Measurements from ENCODE around the gene NCBP3.

NCBP3 gene

GRCh38 chr17:3845621-3846436, at the start of gene NCBP3:
NCBP3 (minus strand) TSS chr17:3846246; CDS start chr17:3846223, 23 bp downstream.
- DNase-seq: peak; percentile 72

GRCh38 chr17:3895354-3895753, 49.3 kb upstream of the NCBP3 start:
- no peak for DNase-seq

- no peak for DNase-seq
Observed at GRCh38 chr17:3894911-3895343, 48.9 kb upstream of the NCBP3 start.

- no peak for DNase-seq
Observed at GRCh38 chr17:3894188-3894587, 48.1 kb upstream of the NCBP3 start.

- no peak for DNase-seq
Observed at GRCh38 chr17:3893720-3894116, 47.7 kb upstream of the NCBP3 start.

- peak; percentile 70 for DNase-seq
Observed at GRCh38 chr17:3893003-3893719, 47.1 kb upstream of the NCBP3 start, which contains the start of gene CAMKK1. CAMKK1 (minus strand) TSS chr17:3893053; CDS start chr17:3885687, 7,366 bp downstream.

GRCh38 chr17:3892095-3892998, 46.3 kb upstream of the NCBP3 start:
- no peak for DNase-seq

GRCh38 chr17:3891626-3892094, 45.6 kb upstream of the NCBP3 start:
- no peak for DNase-seq

- no peak for DNase-seq
Observed at GRCh38 chr17:3890878-3891219, 44.8 kb upstream of the NCBP3 start.

- DNase-seq: peak; percentile 32
Observed at GRCh38 chr17:3890082-3890877, 44.2 kb upstream of the NCBP3 start.

- DNase-seq: no peak
Observed at GRCh38 chr17:3889325-3890012, 43.4 kb upstream of the NCBP3 start.

GRCh38 chr17:3888343-3889171, 42.5 kb upstream of the NCBP3 start:
- DNase-seq: peak; percentile 69

GRCh38 chr17:3887804-3888203, 41.8 kb upstream of the NCBP3 start:
- peak; percentile 43 for DNase-seq

GRCh38 chr17:3887394-3887793, 41.3 kb upstream of the NCBP3 start:
- DNase-seq: no peak

- DNase-seq: no peak
Observed at GRCh38 chr17:3886776-3887175, 40.7 kb upstream of the NCBP3 start.

GRCh38 chr17:3885970-3886369, 39.9 kb upstream of the NCBP3 start:
- DNase-seq: no peak

- DNase-seq: no peak
Observed at GRCh38 chr17:3885271-3885670, 39.2 kb upstream of the NCBP3 start.

GRCh38 chr17:3884188-3884587, 38.1 kb upstream of the NCBP3 start:
- no peak for DNase-seq

- no peak for DNase-seq
Observed at GRCh38 chr17:3882276-3882675, 36.2 kb upstream of the NCBP3 start.

GRCh38 chr17:3880983-3881382, 34.9 kb upstream of the NCBP3 start:
- no peak for DNase-seq
